Measurements from ENCODE around the gene SDR42E1.

GRCh38 chr16:82042144-82042543 is 30.9 kb upstream of the SDR42E1 start:
- TF ChIP-seq CTCF (IDR thresholded peaks at IDR 0.05) (no peak), POLR2A (IDR thresholded peaks at IDR 0.05) (no peak)
